H1 (cell line): Measurements from ENCODE around the gene KRT5. TPM values are rescaled to one million over a fixed set of nuclear protein-coding genes. Genes with fewer than 3 reads are reported as not detected.

ENCODE experiments used
- CTCF ChIA-PET: fragments of 300-600 bp; sonication (Branson Sonifier 250); formaldehyde crosslinking; loops from one replicate; lab custom pipeline; 2021; ENCODE audit not compliant: partially characterized antibody; lab: Charles Lee
- POLR2A ChIA-PET: fragments of 300-600 bp; sonication (Branson Sonifier 250); formaldehyde crosslinking; loops from one replicate; lab custom pipeline; 2021; ENCODE audit warnings: inconsistent platforms; ENCODE audit not compliant: partially characterized antibody; lab: Charles Lee
- DNase-seq, 2 experiments: peaks; one replicate each; pipeline versions ENCODE4 v3.0.0 to v3.0.0-alpha.2; 2010 to 2022; ENCODE audit warnings: low spot score in 2 of 2, low read depth in 1 of 2, mixed read lengths in 1 of 2
- FAIRE-seq: peaks from 2 replicates; lab custom pipeline; 2011; peaks lifted over from hg19 to GRCh38; lab: Jason Lieb, UNC
- H2AFZ ChIP-seq: 2 replicates; pipeline ENCODE4 v1.8.1; 2012; ENCODE audit warnings: low read length, inconsistent platforms
- H2AK5ac ChIP-seq: 2 replicates; pipeline ENCODE4 v1.6.1; 2013; ENCODE audit warnings: low read depth, low read length
- H2BK120ac ChIP-seq: replicated peaks from 2 replicates; pipeline ENCODE3; 2013; ENCODE audit warnings: low read depth, low read length, inconsistent platforms
- H2BK12ac ChIP-seq: 2 replicates; pipeline ENCODE4 v1.6.1; 2013; ENCODE audit warnings: low read depth, low read length
- H2BK15ac ChIP-seq: 2 replicates; pipeline ENCODE4 v1.6.1; 2013; ENCODE audit warnings: low read length
- H2BK20ac ChIP-seq: 2 replicates; pipeline ENCODE4 v1.6.1; 2013; ENCODE audit warnings: low read length
- H2BK5ac ChIP-seq: 2 replicates; pipeline ENCODE4 v1.6.1; 2013; ENCODE audit warnings: low read depth, low read length
- H3K14ac ChIP-seq: 2 replicates; pipeline ENCODE4 v1.6.1; 2013; ENCODE audit warnings: inconsistent platforms; ENCODE audit not compliant: insufficient read length
- H3K18ac ChIP-seq: 2 replicates; pipeline ENCODE4 v1.6.1; 2013; ENCODE audit warnings: low read length; ENCODE audit errors: extremely low read depth
- H3K23ac ChIP-seq: 2 replicates; pipeline ENCODE4 v1.6.1; 2013; ENCODE audit warnings: inconsistent platforms; ENCODE audit not compliant: insufficient read length
- H3K23me2 ChIP-seq: 2 replicates; pipeline ENCODE4 v1.6.1; 2013; ENCODE audit warnings: low read depth, low read length
- H3K27ac ChIP-seq: 2 replicates; pipeline ENCODE4 v1.6.1; 2011; ENCODE audit warnings: low read depth, low read length, inconsistent platforms
- H3K27me3 ChIP-seq, 4 experiments: replicated peaks in 1 of 4; 1 replicate in 1 of 4; 2 replicates in 3 of 4; pipeline versions ENCODE4 v1.6.1 to v1.8.1; 2011 to 2013; ENCODE audit warnings: low read length in 3 of 4, mild to moderate bottlenecking in 3 of 4, inconsistent platforms in 2 of 4, mixed read lengths in 2 of 4, moderate library complexity in 1 of 4; ENCODE audit not compliant: control insufficient read depth in 3 of 4, insufficient read depth in 3 of 4; ENCODE audit errors: extremely low read depth in 1 of 4
- H3K36me3 ChIP-seq, 4 experiments: 2 replicates each; pipeline versions ENCODE4 v1.6.1 to v1.8.1; 2011 to 2013; ENCODE audit warnings: mild to moderate bottlenecking in 4 of 4, low read length in 3 of 4, moderate library complexity in 2 of 4, control low read depth in 1 of 4, inconsistent platforms in 1 of 4; ENCODE audit not compliant: insufficient read depth in 4 of 4, control insufficient read depth in 2 of 4
- H3K4ac ChIP-seq: replicated peaks from 2 replicates; pipeline ENCODE3; 2013; ENCODE audit warnings: low read length, low read depth, mixed read lengths, inconsistent platforms; ENCODE audit not compliant: insufficient read length
- H3K4me1 ChIP-seq, 4 experiments: replicated peaks in 1 of 4; 1 replicate in 1 of 4; 2 replicates in 3 of 4; pipeline versions ENCODE4 v1.6.1 to v1.8.1; 2011 to 2013; ENCODE audit warnings: low read length in 3 of 4, inconsistent platforms in 2 of 4, mixed read lengths in 1 of 4; ENCODE audit not compliant: insufficient read depth in 4 of 4, control insufficient read depth in 3 of 4
- H3K4me2 ChIP-seq, 2 experiments: 2 replicates each; pipeline versions ENCODE4 v1.6.1 to v1.8.1; 2011 to 2013; ENCODE audit warnings: low read depth in 2 of 2, low read length in 2 of 2, control low read depth in 1 of 2, inconsistent platforms in 1 of 2, mild to moderate bottlenecking in 1 of 2; ENCODE audit not compliant: insufficient read depth in 1 of 2
- H3K4me3 ChIP-seq, 4 experiments: fragments of 200-600, 300-600 bp in 1 of 4; sonication (generic), shearing (Covaris generic), sonication (Bioruptor Twin) in 1 of 4; 2 replicates each; pipeline versions ENCODE4 v1.5.1 to v1.8.1; 2011 to 2016; ENCODE audit warnings: low read length in 4 of 4, low read depth in 3 of 4, control low read depth in 2 of 4, inconsistent platforms in 2 of 4, mild to moderate bottlenecking in 2 of 4, mixed read lengths in 1 of 4, moderate library complexity in 1 of 4; ENCODE audit not compliant: insufficient read depth in 2 of 4; ENCODE audit errors: extremely low read depth in 1 of 4
- H3K56ac ChIP-seq: replicated peaks from 2 replicates; pipeline ENCODE3; 2013; ENCODE audit warnings: low read depth, mild to moderate bottlenecking, mixed read lengths, low read length, inconsistent platforms; ENCODE audit not compliant: insufficient read length
- H3K79me1 ChIP-seq: 2 replicates; pipeline ENCODE4 v1.6.1; 2013; ENCODE audit warnings: low read depth, low read length, control low read depth
- H3K79me2 ChIP-seq, 2 experiments: 2 replicates each; pipeline versions ENCODE4 v1.6.1 to v1.8.1; 2012 to 2013; ENCODE audit warnings: low read length in 2 of 2, mild to moderate bottlenecking in 2 of 2, inconsistent platforms in 1 of 2; ENCODE audit not compliant: insufficient read depth in 2 of 2, control insufficient read depth in 1 of 2
- H3K9ac ChIP-seq, 4 experiments: replicated peaks in 1 of 4; 1 replicate in 1 of 4; 2 replicates in 3 of 4; pipeline versions ENCODE4 v1.6.1 to v1.8.1; 2011 to 2013; ENCODE audit warnings: low read depth in 3 of 4, low read length in 3 of 4, control low read depth in 2 of 4, mild to moderate bottlenecking in 2 of 4, moderate library complexity in 2 of 4, inconsistent platforms in 1 of 4; ENCODE audit errors: extremely low read depth in 1 of 4
- H3K9me3 ChIP-seq, 2 experiments: 2 replicates each; pipeline versions ENCODE4 v1.6.1 to v1.8.1; 2012 to 2013; ENCODE audit warnings: mild to moderate bottlenecking in 2 of 2, moderate library complexity in 2 of 2, control low read depth in 1 of 2, inconsistent platforms in 1 of 2, low read depth in 1 of 2, low read length in 1 of 2, mixed read lengths in 1 of 2; ENCODE audit not compliant: insufficient read depth in 2 of 2
- H4K20me1 ChIP-seq, 2 experiments: replicated peaks in 1 of 2; 2 replicates each; pipeline versions ENCODE3 to v1.8.1; 2011 to 2013; ENCODE audit warnings: inconsistent platforms in 2 of 2, low read length in 2 of 2, mild to moderate bottlenecking in 1 of 2; ENCODE audit not compliant: insufficient read depth in 2 of 2, control insufficient read depth in 1 of 2
- H4K5ac ChIP-seq: 2 replicates; pipeline ENCODE4 v1.6.1; 2013; ENCODE audit warnings: low read length, low read depth, mixed read lengths, inconsistent platforms; ENCODE audit not compliant: insufficient read length
- H4K8ac ChIP-seq: 2 replicates; pipeline ENCODE4 v1.8.0; 2013; ENCODE audit warnings: mild to moderate bottlenecking, moderate library complexity, low read length, inconsistent platforms; ENCODE audit not compliant: insufficient read depth; ENCODE audit errors: extremely low read depth
- H4K91ac ChIP-seq: replicated peaks from 2 replicates; pipeline ENCODE3; 2013; ENCODE audit warnings: low read length, mixed read lengths, inconsistent platforms; ENCODE audit not compliant: insufficient read length
- CBX8 ChIP-seq: fragments of 300-800, 300-1000 bp; sonication (generic); IDR thresholded peaks from 2 replicates; pipeline ENCODE4 v1.7.1; 2016; ENCODE audit warnings: low read depth, low read length, borderline replicate concordance
- GTF2F1 ChIP-seq: IDR thresholded peaks from 2 replicates; pipeline ENCODE4 v1.6.1; 2012; ENCODE audit warnings: low read depth, low read length, improper control_type of control experiment, borderline replicate concordance
- NANOG ChIP-seq: IDR thresholded peaks from 2 replicates; pipeline ENCODE4 v1.6.1; 2011; ENCODE audit warnings: low read length, low read depth, mild to moderate bottlenecking, inconsistent platforms; ENCODE audit not compliant: insufficient read depth, poor library complexity, severe bottlenecking
- RBBP5 ChIP-seq: IDR thresholded peaks from 2 replicates; pipeline ENCODE4 v1.7.1; 2012; ENCODE audit warnings: low read depth, mild to moderate bottlenecking, inconsistent platforms, low read length, moderate library complexity, borderline replicate concordance
- SP2 ChIP-seq: IDR thresholded peaks from 2 replicates; pipeline ENCODE4 v1.6.1; 2012; ENCODE audit warnings: mild to moderate bottlenecking, low read length, inconsistent platforms
- SP4 ChIP-seq: IDR thresholded peaks from 2 replicates; pipeline ENCODE4 v1.6.1; 2012; ENCODE audit warnings: low read length, inconsistent platforms
- TEAD4 ChIP-seq: IDR thresholded peaks from 2 replicates; pipeline ENCODE4 v1.6.1; 2012; ENCODE audit warnings: low read depth, low read length, inconsistent platforms, mixed read lengths
- ZNF274 ChIP-seq: IDR thresholded peaks from 2 replicates; pipeline ENCODE4 v1.7.0; 2012; ENCODE audit warnings: low read length, borderline replicate concordance; ENCODE audit errors: extremely low read depth
- WGBS, 2 experiments: shearing (Covaris generic) in 1 of 2; methylation state at CpG; one replicate each; pipeline versions ENCODE4 v1.1.6 to v1.1.7; 2013 to 2015; ENCODE audit warnings: low lambda C conversion rate in 2 of 2, mixed read lengths in 2 of 2, inconsistent platforms in 1 of 2, low coverage in 1 of 2, missing lambda C conversion rate in 1 of 2; ENCODE audit not compliant: insufficient replicate concordance in 2 of 2, insufficient coverage in 1 of 2, insufficient read length in 1 of 2; ENCODE audit errors: extremely low coverage in 1 of 2, missing lambda C conversion rate in 1 of 2; 5-methylcytosine and 5-hydroxymethylcytosine counted together
- polyA plus RNA-seq, 7 experiments: library from polyadenylated mRNA; depleted of rRNA in 3 of 7; stranded (reverse) in 5 of 7; unstranded in 2 of 7; fragments of >200 nt in 5 of 7; fragments of 200-250 nt in 2 of 7; gene quantifications; 1 replicate in 5 of 7; 2 replicates in 1 of 7; 4 replicates in 1 of 7; pipeline versions ENCODE4 v1.2.1 to v1.2.3, GENCODE V29; 2011 to 2013; ENCODE audit warnings: missing spikeins in 2 of 7, mixed read lengths in 2 of 7
- total RNA-seq: library from RNA; stranded (reverse); fragmentation: NEBNext Ultra II Directional; extraction: Animal tissue kit (Norgen Biotek cat#: 25700); gene quantifications from 2 replicates; pipeline ENCODE4 v1.2.1, GENCODE V29; 2021

The KRT5 gene
- total and polyA plus RNA-seq, 2 of the 8 experiments (the other 6 are each of a cell fraction or from before 2014, with no cell fraction given) = 0.18 TPM; not detected in 1

GRCh38 chr12:52502877-52503276 lies 17.3 kb downstream of the KRT5 start:
- Histone ChIP-seq H2BK5ac (no peak overlapping the region), H3K79me1 (no peaks in the 10 kb centered on the region), H3K18ac (no peak overlapping the region), H3K27me3 (no peaks in the 10 kb centered on the region; a peak in 1 of 7 replicates), H3K56ac (no peak overlapping the region), H4K8ac (no peak overlapping the region), H3K27ac (no peak overlapping the region), H3K4me3 (no peak overlapping the region), H3K36me3 (no peaks in the 10 kb centered on the region), H2BK120ac (no peak overlapping the region), H3K9ac (no peak overlapping the region), H3K4me2 (no peak overlapping the region), H3K79me2 (no peaks in the 10 kb centered on the region), H4K5ac (no peak overlapping the region), H2AFZ (no peak overlapping the region), H2BK20ac (no peak overlapping the region), H2BK12ac (no peak overlapping the region), H3K14ac (no peak overlapping the region), H4K91ac (no peak overlapping the region), H3K4me1 (no peaks in the 10 kb centered on the region), H3K23ac (no peak overlapping the region), H3K9me3 (no peaks in the 10 kb centered on the region), H3K23me2 (no peaks in the 10 kb centered on the region), H4K20me1 (no peaks in the 10 kb centered on the region), H2BK15ac (no peak overlapping the region), H2AK5ac (no peak overlapping the region), H3K4ac (no peak overlapping the region)
- ChIA-PET POLR2A (no interaction called here), CTCF (no interaction called here)
- WGBS, 2 experiments = 86% methylated on average over 1 of the region's 1 CpG; no CpG with 5 or more reads in 1 of the 2 experiments
- FAIRE-seq (no peak), DNase-seq (no peak)
- TF ChIP-seq SP4 = no peak
- no peak for TF ChIP-seq SP2
- no peak for TF ChIP-seq GTF2F1
- no peak for TF ChIP-seq RBBP5
- no peak for TF ChIP-seq NANOG
- TF ChIP-seq ZNF274 = no peak
- no peak for TF ChIP-seq CBX8
- no peak for TF ChIP-seq TEAD4
